ENCODE data around the gene TGFBR3. TPM values are rescaled to one million over a fixed set of nuclear protein-coding genes. Genes with fewer than 3 reads are reported as not detected.

TGFBR3 gene
- total RNA-seq, 1 experiment from 2014 or later, result not detected

- Histone ChIP-seq H4K20me1 (ENCODE audit: insufficient read depth, low read depth, low read length) (no peaks in the 10 kb centered on the region), H2AFZ (ENCODE audit: low read length) (no peak overlapping the region)
These were observed 252.5 kb downstream of the TGFBR3 start for GRCh38 chr1:91633438-91633837.

GRCh38 chr1:91631718-91632330 is 254.1 kb downstream of the TGFBR3 start:
- Histone ChIP-seq H3K79me2 (ENCODE audit: low read length) (no peaks in the 10 kb centered on the region), H3K36me3 (ENCODE audit: insufficient read depth, low read length) (no peaks in the 10 kb centered on the region), H4K20me1 (ENCODE audit: insufficient read depth, low read depth, low read length) (no peaks in the 10 kb centered on the region), H3K4me1 (ENCODE audit: low read length) (no peaks in the 10 kb centered on the region), H3K27ac (ENCODE audit: low read length) (no peak overlapping the region), H3K27me3 (ENCODE audit: low read length) (no peaks in the 10 kb centered on the region), H3K4me3 (ENCODE audit: low read length) (no peak overlapping the region), H3K9me3 (ENCODE audit: low read length) (no peaks in the 10 kb centered on the region), H2AFZ (ENCODE audit: low read length) (no peak overlapping the region), H3K4me2 (ENCODE audit: low read depth, low read length, poor library complexity, severe bottlenecking) (no peak overlapping the region), H3K9me2 (replicated peaks; ENCODE audit: insufficient read depth, low read length) (no peaks in the 10 kb centered on the region), H3K9ac (ENCODE audit: low read length) (no peak overlapping the region)
- DNase-seq, result no peak

More at GRCh38 chr1:91633438-91633837, 252.5 kb downstream of the TGFBR3 start:
- no peak overlapping the region for H3K27ac ChIP-seq (ENCODE audit: low read length)
- no peak overlapping the region for H3K4me2 ChIP-seq (ENCODE audit: low read depth, low read length, poor library complexity, severe bottlenecking)
- no peak overlapping the region for H3K9ac ChIP-seq (ENCODE audit: low read length)
- no peaks in the 10 kb centered on the region for H3K79me2 ChIP-seq (ENCODE audit: low read length)
- H3K36me3 ChIP-seq (ENCODE audit: insufficient read depth, low read length), result no peaks in the 10 kb centered on the region
- DNase-seq, result no peak
- H3K4me1 ChIP-seq (ENCODE audit: low read length), result no peaks in the 10 kb centered on the region
- no peaks in the 10 kb centered on the region for H3K9me3 ChIP-seq (ENCODE audit: low read length)
- no peak overlapping the region for H3K4me3 ChIP-seq (ENCODE audit: low read length)
- no peaks in the 10 kb centered on the region for H3K9me2 ChIP-seq (replicated peaks; ENCODE audit: insufficient read depth, low read length)
- no peaks in the 10 kb centered on the region for H3K27me3 ChIP-seq (ENCODE audit: low read length)

- H3K9ac ChIP-seq (ENCODE audit: low read length), result no peak overlapping the region
- H3K9me3 ChIP-seq (ENCODE audit: low read length), result no peaks in the 10 kb centered on the region
- no peak overlapping the region for H3K4me3 ChIP-seq (ENCODE audit: low read length)
- H3K79me2 ChIP-seq (ENCODE audit: low read length), result no peaks in the 10 kb centered on the region
- H3K27me3 ChIP-seq (ENCODE audit: low read length), result no peaks in the 10 kb centered on the region
- no peak overlapping the region for H3K27ac ChIP-seq (ENCODE audit: low read length)
- no peak overlapping the region for H2AFZ ChIP-seq (ENCODE audit: low read length)
- H3K4me1 ChIP-seq (ENCODE audit: low read length), result no peaks in the 10 kb centered on the region
- H3K36me3 ChIP-seq (ENCODE audit: insufficient read depth, low read length), result no peaks in the 10 kb centered on the region
- H3K9me2 ChIP-seq (replicated peaks; ENCODE audit: insufficient read depth, low read length), result no peaks in the 10 kb centered on the region
- no peak overlapping the region for H3K4me2 ChIP-seq (ENCODE audit: low read depth, low read length, poor library complexity, severe bottlenecking)
- no peak for DNase-seq
- no peaks in the 10 kb centered on the region for H4K20me1 ChIP-seq (ENCODE audit: insufficient read depth, low read depth, low read length)
These were observed 255.1 kb downstream of the TGFBR3 start for GRCh38 chr1:91630803-91631202.

Small RNAs within 50 kb of the gene (small RNA-seq; reads per million reads assigned to genes)
- gene RN7SL653P, result not detected

Other genes with a start within 250 kb of the TGFBR3 start
- not detected in 2 replicates for gene BRDT, start 63.2 kb upstream of the TGFBR3 start, total RNA-seq (2014; rRNA removed; shearing (Covaris generic); ENCODE audit: low replicate concordance)
- gene EPHX4, start 143.8 kb upstream of the TGFBR3 start, total RNA-seq (2014; rRNA removed; shearing (Covaris generic); ENCODE audit: low replicate concordance), result not detected in 2 replicates
- 0.32 and 0.89 TPM in 2 replicates for gene SETSIP, start 189.3 kb upstream of the TGFBR3 start, total RNA-seq (2014; rRNA removed; shearing (Covaris generic); ENCODE audit: low replicate concordance)
- gene BTBD8, start 194.2 kb upstream of the TGFBR3 start, total RNA-seq (2014; rRNA removed; shearing (Covaris generic); ENCODE audit: low replicate concordance), result 0.29 and 0.86 TPM in 2 replicates